K562 (cell line): ENCODE data around the gene GNS. TPM values are rescaled to one million over a fixed set of nuclear protein-coding genes. Genes with fewer than 3 reads are reported as not detected.

ENCODE experiments used
- ATAC-seq: fragments of 200-7000 bp; cut with Tn5 transposase; 3 replicates; pipeline ENCODE4 v1.9.1; 2020; ENCODE audit warnings: moderate library complexity
- BruUV-seq: library from RNA; stranded (reverse); fragments of 400-500 nt; replicated peaks from 2 replicates; lab custom pipeline; 2021; lab: Mats Ljungman, UMichigan
- CTCF ChIA-PET: fragments of 300-600 bp; formaldehyde crosslinking; extraction: SDS; loops from one replicate; lab custom pipeline; 2021; ENCODE audit warnings: low intra/inter-chr PET ratio; lab: Yijun Ruan, JAX
- POLR2A ChIA-PET: fragments of 300-600, 350-650 bp; sonication (Branson Sonifier 250); formaldehyde crosslinking; extraction: SDS; loops from one replicate; lab custom pipeline; 2021; ENCODE audit warnings: antibody characterized with exemption, inconsistent platforms; lab: Yijun Ruan, JAX
- DNase-seq, 4 experiments: peaks; one replicate each; pipeline versions ENCODE4 v3.0.0 to v3.0.0-alpha.2; 2011 to 2018; ENCODE audit warnings: low spot score in 3 of 4, mixed read lengths in 3 of 4; ENCODE audit errors: extremely low read depth in 1 of 4
- FAIRE-seq: peaks from 2 replicates; lab custom pipeline; 2011; peaks lifted over from hg19 to GRCh38; lab: Jason Lieb, UNC
- H2AFZ ChIP-seq: 2 replicates; pipeline ENCODE4 v1.6.0; 2011; ENCODE audit warnings: low read depth, low read length, control low read depth, inconsistent platforms
- H3K27ac ChIP-seq: fragments of 200-600 bp; 3 replicates; pipeline ENCODE4 v1.8.0; 2011; ENCODE audit warnings: low read depth, mild to moderate bottlenecking, control low read depth, inconsistent platforms, low read length, moderate library complexity, mixed read lengths; ENCODE audit errors: extremely low read depth
- H3K27me3 ChIP-seq, 2 experiments: fragments of 300-600 bp in 1 of 2; 2 replicates in 1 of 2; 3 replicates in 1 of 2; pipeline versions ENCODE4 v1.6.0 to v1.8.0; 2011; ENCODE audit warnings: inconsistent platforms in 2 of 2, low read length in 2 of 2, mild to moderate bottlenecking in 1 of 2, mixed read lengths in 1 of 2, moderate library complexity in 1 of 2; ENCODE audit not compliant: control insufficient read depth in 2 of 2, insufficient read depth in 2 of 2
- H3K36me3 ChIP-seq: fragments of 300-600 bp; 3 replicates; pipeline ENCODE4 v1.8.0; 2011; ENCODE audit warnings: mild to moderate bottlenecking, low read length, inconsistent platforms; ENCODE audit not compliant: control insufficient read depth, insufficient read depth
- H3K4me1 ChIP-seq, 2 experiments: fragments of 200-600 bp in 1 of 2; replicated peaks in 1 of 2; 2 replicates in 1 of 2; 3 replicates in 1 of 2; pipeline versions ENCODE4 v1.5.1 to v1.8.0; 2011; ENCODE audit warnings: inconsistent platforms in 2 of 2, low read length in 2 of 2, mild to moderate bottlenecking in 1 of 2, mixed read lengths in 1 of 2, moderate library complexity in 1 of 2; ENCODE audit not compliant: control insufficient read depth in 2 of 2, insufficient read depth in 2 of 2
- H3K4me2 ChIP-seq: 2 replicates; pipeline ENCODE4 v1.6.1; 2011; ENCODE audit warnings: low read length, control low read depth, inconsistent platforms, mixed read lengths; ENCODE audit not compliant: insufficient read depth
- H3K4me3 ChIP-seq: fragments of 200-600 bp; sonication (generic), shearing (Covaris generic); 2 replicates; pipeline ENCODE4 v1.5.1; 2016; ENCODE audit warnings: control low read depth, inconsistent platforms
- H3K79me2 ChIP-seq: fragments of 200-600 bp; 3 replicates; pipeline ENCODE4 v1.8.0; 2011; ENCODE audit warnings: low read length, inconsistent platforms; ENCODE audit not compliant: control insufficient read depth, insufficient read depth
- H3K9ac ChIP-seq, 2 experiments: 2 replicates each; pipeline versions ENCODE4 v1.6.0 to v1.6.1; 2011; ENCODE audit warnings: low read depth in 2 of 2, low read length in 2 of 2, control low read depth in 1 of 2, inconsistent platforms in 1 of 2, mild to moderate bottlenecking in 1 of 2, mixed read lengths in 1 of 2; ENCODE audit not compliant: insufficient read depth in 1 of 2
- H3K9me1 ChIP-seq: one replicate; pipeline ENCODE4 v1.6.0; 2011; ENCODE audit warnings: inconsistent platforms, mild to moderate bottlenecking, low read length, moderate library complexity; ENCODE audit not compliant: control insufficient read depth, insufficient read depth
- H3K9me3 ChIP-seq: replicated peaks from 2 replicates; pipeline ENCODE4 v1.5.1; 2011; ENCODE audit warnings: low read depth, low read length, inconsistent platforms; ENCODE audit not compliant: control insufficient read depth, insufficient read depth
- H4K20me1 ChIP-seq: replicated peaks from 2 replicates; pipeline ENCODE4 v1.6.1; 2011; ENCODE audit warnings: low read length, inconsistent platforms, mixed read lengths; ENCODE audit not compliant: control insufficient read depth, insufficient read depth
- CBFA2T2 ChIP-seq: fragments of 450-650 bp; conservative IDR thresholded peaks from 2 replicates; pipeline ENCODE4 v1.6.1; 2017; ENCODE audit warnings: mild to moderate bottlenecking
- ELF2 ChIP-seq: fragments of 250-450 bp; sonication (Bioruptor Pico); IDR thresholded peaks from 2 replicates; pipeline ENCODE4 v1.5.0; 2021; ENCODE audit warnings: mild to moderate bottlenecking
- MYNN ChIP-seq, 2 experiments: sonication (generic); formaldehyde crosslinking in 1 of 2; IDR thresholded peaks; 2 replicates each; pipeline versions ENCODE4 v1.5.0 to v1.6.1; 2016 to 2020; ENCODE audit warnings: antibody characterized with exemption in 1 of 2, missing genetic modification reagents in 1 of 2
- RFX1 ChIP-seq: fragments of 450-650 bp; IDR thresholded peaks from 2 replicates; pipeline ENCODE4 v1.6.1; 2016; ENCODE audit warnings: mild to moderate bottlenecking, moderate library complexity
- ZNF146 ChIP-seq: IDR thresholded peaks from one replicate; pipeline ENCODE4 v1.6.1; 2018; ENCODE audit warnings: missing compliant biosample characterization; ENCODE audit not compliant: unreplicated experiment
- WGBS: fragments of 100-300 bp; shearing (Covaris generic); methylation state at CpG from one replicate; pipeline ENCODE4 v1.1.6; 2016; ENCODE audit warnings: low coverage, mixed read lengths; ENCODE audit not compliant: insufficient coverage; ENCODE audit errors: missing lambda C conversion rate; 5-methylcytosine and 5-hydroxymethylcytosine counted together
- in situ Hi-C: fragments of 300-500 bp; cut with MboI; formaldehyde crosslinking; loops from 4 replicates; pipeline ENCODE4 v1.15.0; 2018; ENCODE audit warnings: inconsistent platforms, mixed read lengths
- intact Hi-C: fragments of 100-400 bp; cut with micrococcal nuclease; formaldehyde crosslinking; loops from 2 replicates; pipeline ENCODE4 v1.14.2; 2022
- polyA plus RNA-seq, 8 experiments: library from polyadenylated mRNA; depleted of rRNA in 4 of 8; stranded (reverse) in 5 of 8; unstranded in 3 of 8; fragments of >200 nt; fragmentation: Nextera tagmentation in 2 of 8; fragmentation: Illumina TruSeq in 1 of 8; extraction: Ambion mirVana in 2 of 8; extraction: Trizol in 1 of 8; gene quantifications; 2 replicates each; pipeline versions ENCODE4 v1.2.1 to v1.2.3, GENCODE V29; 2011 to 2014; ENCODE audit warnings: inconsistent platforms in 1 of 8, missing spikeins in 1 of 8
- total RNA-seq, 7 experiments: library from RNA; depleted of rRNA in 6 of 7; stranded (reverse); fragments of >200 nt in 6 of 7; fragmentation: Illumina TruSeq in 2 of 7; extraction: Trizol in 2 of 7; gene quantifications; 2 replicates each; pipeline versions ENCODE4 v1.2.1 to v1.2.3, GENCODE V29; 2011 to 2021; ENCODE audit warnings: low replicate concordance in 1 of 7
- TF ChIP-seq, protein P1 (sequence below): sonication (generic); formaldehyde crosslinking; IDR thresholded peaks from 2 replicates; pipeline ENCODE4 v1.8.0; 2023; ENCODE audit warnings: mild to moderate bottlenecking, missing genetic modification reagents
- TF ChIP-seq, protein P2 (sequence below), 2 experiments: fragments of 450-650 bp in 1 of 2; IDR thresholded peaks; 2 replicates each; pipeline ENCODE4 v1.6.1; 2011 to 2017; ENCODE audit warnings: low read depth in 2 of 2, antibody characterized with exemption in 1 of 2, borderline replicate concordance in 1 of 2, low read length in 1 of 2, mild to moderate bottlenecking in 1 of 2, mixed read lengths in 1 of 2; ENCODE audit not compliant: control insufficient read depth in 1 of 2

The GNS gene
- total and polyA plus RNA-seq, 9 of the 15 experiments (the other 6 are each of a cell fraction or from before 2014, with no cell fraction given): 4.6 to 30.3 (median 18.9) TPM

DNA sequence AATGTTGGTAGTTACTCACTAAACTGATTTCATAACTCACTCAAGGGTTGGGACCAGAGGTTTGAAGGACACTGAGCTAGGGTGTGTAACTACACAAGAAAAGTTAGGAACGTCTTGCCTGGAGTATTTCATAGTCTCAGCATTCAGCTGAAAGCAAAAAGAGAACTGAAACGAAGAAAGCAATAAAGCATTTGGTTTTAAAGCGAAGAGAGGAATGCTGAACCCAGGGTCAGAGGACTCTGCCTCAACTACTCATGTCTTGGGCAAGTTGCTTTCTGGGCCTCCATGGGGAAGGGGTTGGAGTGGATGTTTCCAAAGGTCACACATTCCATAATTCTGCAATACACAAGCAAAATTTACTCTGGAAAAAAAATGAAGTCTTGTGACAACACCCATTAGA, 1.4 kb downstream of the GNS start:
- Histone ChIP-seq H3K4me3 (no peak overlapping the region), H3K79me2 (peaks cover 16% of the 10 kb centered on the region), H3K27me3 (no peaks in the 10 kb centered on the region), H3K9me3 (no peaks in the 10 kb centered on the region), H3K4me1 (peaks cover 9 to 13% of the 10 kb centered on the region in 2 experiments; a peak in 4 of 5 replicates), H3K4me2 (no peak overlapping the region), H3K9me1 (no peaks in the 10 kb centered on the region), H3K9ac (no peak overlapping the region), H3K36me3 (no peaks in the 10 kb centered on the region), H2AFZ (no peak overlapping the region), H3K27ac (no peak overlapping the region), H4K20me1 (no peaks in the 10 kb centered on the region)
- in situ Hi-C loops: no loop called here
- no peak for DNase-seq
- FAIRE-seq: no peak
- 51% methylated on average over 3 of the region's 3 CpGs for WGBS
- no peak for ATAC-seq
- POLR2A ChIA-PET: no interaction called here
- TF ChIP-seq RFX1 (no peak), CBFA2T2 (no peak), ZNF146 (no peak), MYNN (IDR thresholded peaks at IDR 0.05) (no peak), MYNN (CRISPR knock-in tag; IDR thresholded peaks at IDR 0.05) (no peak), ELF2 (CRISPR knock-in tag) (no peak)
- TF ChIP-seq, protein P1, sequence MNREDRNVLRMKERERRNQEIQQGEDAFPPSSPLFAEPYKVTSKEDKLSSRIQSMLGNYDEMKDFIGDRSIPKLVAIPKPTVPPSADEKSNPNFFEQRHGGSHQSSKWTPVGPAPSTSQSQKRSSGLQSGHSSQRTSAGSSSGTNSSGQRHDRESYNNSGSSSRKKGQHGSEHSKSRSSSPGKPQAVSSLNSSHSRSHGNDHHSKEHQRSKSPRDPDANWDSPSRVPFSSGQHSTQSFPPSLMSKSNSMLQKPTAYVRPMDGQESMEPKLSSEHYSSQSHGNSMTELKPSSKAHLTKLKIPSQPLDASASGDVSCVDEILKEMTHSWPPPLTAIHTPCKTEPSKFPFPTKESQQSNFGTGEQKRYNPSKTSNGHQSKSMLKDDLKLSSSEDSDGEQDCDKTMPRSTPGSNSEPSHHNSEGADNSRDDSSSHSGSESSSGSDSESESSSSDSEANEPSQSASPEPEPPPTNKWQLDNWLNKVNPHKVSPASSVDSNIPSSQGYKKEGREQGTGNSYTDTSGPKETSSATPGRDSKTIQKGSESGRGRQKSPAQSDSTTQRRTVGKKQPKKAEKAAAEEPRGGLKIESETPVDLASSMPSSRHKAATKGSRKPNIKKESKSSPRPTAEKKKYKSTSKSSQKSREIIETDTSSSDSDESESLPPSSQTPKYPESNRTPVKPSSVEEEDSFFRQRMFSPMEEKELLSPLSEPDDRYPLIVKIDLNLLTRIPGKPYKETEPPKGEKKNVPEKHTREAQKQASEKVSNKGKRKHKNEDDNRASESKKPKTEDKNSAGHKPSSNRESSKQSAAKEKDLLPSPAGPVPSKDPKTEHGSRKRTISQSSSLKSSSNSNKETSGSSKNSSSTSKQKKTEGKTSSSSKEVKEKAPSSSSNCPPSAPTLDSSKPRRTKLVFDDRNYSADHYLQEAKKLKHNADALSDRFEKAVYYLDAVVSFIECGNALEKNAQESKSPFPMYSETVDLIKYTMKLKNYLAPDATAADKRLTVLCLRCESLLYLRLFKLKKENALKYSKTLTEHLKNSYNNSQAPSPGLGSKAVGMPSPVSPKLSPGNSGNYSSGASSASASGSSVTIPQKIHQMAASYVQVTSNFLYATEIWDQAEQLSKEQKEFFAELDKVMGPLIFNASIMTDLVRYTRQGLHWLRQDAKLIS (CRISPR knock-in tag): no peak
- TF ChIP-seq, protein P2, sequence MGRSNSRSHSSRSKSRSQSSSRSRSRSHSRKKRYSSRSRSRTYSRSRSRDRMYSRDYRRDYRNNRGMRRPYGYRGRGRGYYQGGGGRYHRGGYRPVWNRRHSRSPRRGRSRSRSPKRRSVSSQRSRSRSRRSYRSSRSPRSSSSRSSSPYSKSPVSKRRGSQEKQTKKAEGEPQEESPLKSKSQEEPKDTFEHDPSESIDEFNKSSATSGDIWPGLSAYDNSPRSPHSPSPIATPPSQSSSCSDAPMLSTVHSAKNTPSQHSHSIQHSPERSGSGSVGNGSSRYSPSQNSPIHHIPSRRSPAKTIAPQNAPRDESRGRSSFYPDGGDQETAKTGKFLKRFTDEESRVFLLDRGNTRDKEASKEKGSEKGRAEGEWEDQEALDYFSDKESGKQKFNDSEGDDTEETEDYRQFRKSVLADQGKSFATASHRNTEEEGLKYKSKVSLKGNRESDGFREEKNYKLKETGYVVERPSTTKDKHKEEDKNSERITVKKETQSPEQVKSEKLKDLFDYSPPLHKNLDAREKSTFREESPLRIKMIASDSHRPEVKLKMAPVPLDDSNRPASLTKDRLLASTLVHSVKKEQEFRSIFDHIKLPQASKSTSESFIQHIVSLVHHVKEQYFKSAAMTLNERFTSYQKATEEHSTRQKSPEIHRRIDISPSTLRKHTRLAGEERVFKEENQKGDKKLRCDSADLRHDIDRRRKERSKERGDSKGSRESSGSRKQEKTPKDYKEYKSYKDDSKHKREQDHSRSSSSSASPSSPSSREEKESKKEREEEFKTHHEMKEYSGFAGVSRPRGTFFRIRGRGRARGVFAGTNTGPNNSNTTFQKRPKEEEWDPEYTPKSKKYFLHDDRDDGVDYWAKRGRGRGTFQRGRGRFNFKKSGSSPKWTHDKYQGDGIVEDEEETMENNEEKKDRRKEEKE (IDR thresholded peaks at IDR 0.05; ENCODE audit: borderline replicate concordance in 1 of 2, control insufficient read depth in 1 of 2, low read depth in 2 of 2, low read length in 1 of 2): no peak
- intact Hi-C loops: no loop called here
- CTCF ChIA-PET: no interaction called here
- BruUV-seq: no TSS peak
